OCI-LY3 (cell line): ENCODE measurements around the gene NOC4L.
A peak's percentile ranks its signal among the peaks of the same experiment; 100 is the strongest.
"Not testable (repeated sequence)": the region's sequence is repeated elsewhere in the genome, so short reads cannot be mapped to it uniquely, and the experiment has no call there.

Source experiments
- H2AFZ ChIP-seq: fragments of 200-600, 300-600 bp; shearing (Covaris generic); 2 replicates; pipeline ENCODE4 v1.6.0; 2014; ENCODE audit warnings: antibody characterized with exemption, low read depth, low read length
- H3K27ac ChIP-seq: fragments of 200-600, 300-600 bp; sonication (generic); 2 replicates; pipeline ENCODE4 v1.5.1; 2014; ENCODE audit warnings: mild to moderate bottlenecking, low read length, moderate library complexity, mixed read lengths
- H3K27me3 ChIP-seq: fragments of 200-600, 300-600 bp; sonication (generic); 2 replicates; pipeline ENCODE4 v1.6.1; 2014; ENCODE audit warnings: low read depth, low read length, mixed read lengths
- H3K36me3 ChIP-seq: fragments of 200-600, 300-600 bp; sonication (generic); replicated peaks from 2 replicates; pipeline ENCODE3; 2014; ENCODE audit warnings: low read depth, low read length, mixed read lengths
- H3K4me1 ChIP-seq: fragments of 300-600, 200-600 bp; sonication (generic); 2 replicates; pipeline ENCODE4 v1.6.1; 2014; ENCODE audit warnings: low read length, mixed read lengths
- H3K4me2 ChIP-seq: fragments of 200-600, 300-600 bp; sonication (generic); 2 replicates; pipeline ENCODE4 v1.6.1; 2014; ENCODE audit warnings: low read length, mixed read lengths
- H3K4me3 ChIP-seq: fragments of 300-600, 200-600 bp; sonication (generic); 2 replicates; pipeline ENCODE4 v1.5.1; 2014; ENCODE audit warnings: antibody characterized with exemption, mild to moderate bottlenecking, low read length, moderate library complexity
- H3K79me2 ChIP-seq: fragments of 300-600, 200-600 bp; shearing (Covaris generic); 2 replicates; pipeline ENCODE4 v1.6.1; 2014; ENCODE audit warnings: mild to moderate bottlenecking, low read length, mixed read lengths
- H3K9ac ChIP-seq: fragments of 300-600, 200-600 bp; shearing (Covaris generic); 2 replicates; pipeline ENCODE4 v1.6.0; 2014; ENCODE audit warnings: mild to moderate bottlenecking, low read length, moderate library complexity
- H3K9me3 ChIP-seq: fragments of 200-600, 300-600 bp; shearing (Covaris generic); 2 replicates; pipeline ENCODE4 v1.6.1; 2014; ENCODE audit warnings: low read length, mixed read lengths; ENCODE audit not compliant: insufficient read depth
- H4K20me1 ChIP-seq: fragments of 200-600, 300-600 bp; sonication (generic); 2 replicates; pipeline ENCODE4 v1.6.1; 2016; ENCODE audit warnings: low read length, mixed read lengths; ENCODE audit not compliant: insufficient read depth
- CTCF ChIP-seq: fragments of 200-600, 300-600 bp; sonication (generic); IDR thresholded peaks from 2 replicates; pipeline ENCODE4 v1.5.1; 2014; ENCODE audit warnings: antibody characterized with exemption, low read length, low read depth
- EZH2phosphoT487 ChIP-seq: fragments of 200-600 bp; shearing (Covaris generic); IDR thresholded peaks from 2 replicates; pipeline ENCODE4 v1.6.1; 2018; ENCODE audit warnings: antibody characterized with exemption, mixed run types, low read depth

NOC4L gene

GRCh38 chr12:132191715-132192553, 47.7 kb downstream of the NOC4L start:
- H3K4me3 ChIP-seq = no peak overlapping the region
- H2AFZ ChIP-seq = no peak overlapping the region
- H3K9me3 ChIP-seq = no peaks in the 10 kb centered on the region
- no peaks in the 10 kb centered on the region for H4K20me1 ChIP-seq
- no peak overlapping the region for H3K9ac ChIP-seq
- no peaks in the 10 kb centered on the region for H3K27me3 ChIP-seq
- no peaks in the 10 kb centered on the region for H3K36me3 ChIP-seq
- H3K4me2 ChIP-seq = no peak overlapping the region
- no peaks in the 10 kb centered on the region for H3K79me2 ChIP-seq
- H3K4me1 ChIP-seq = no peaks in the 10 kb centered on the region
- no peak overlapping the region for H3K27ac ChIP-seq
- TF ChIP-seq CTCF (no peak), EZH2phosphoT487 (no peak)

GRCh38 chr12:132194056-132194455, 49.8 kb downstream of the NOC4L start:
- Histone ChIP-seq H2AFZ (no peak overlapping the region), H3K36me3 (no peaks in the 10 kb centered on the region), H3K27ac (no peak overlapping the region), H3K4me3 (no peak overlapping the region), H4K20me1 (no peaks in the 10 kb centered on the region), H3K9me3 (no peaks in the 10 kb centered on the region), H3K4me2 (no peak overlapping the region), H3K4me1 (no peaks in the 10 kb centered on the region), H3K27me3 (no peaks in the 10 kb centered on the region), H3K9ac (no peak overlapping the region), H3K79me2 (no peaks in the 10 kb centered on the region)
- no peak for TF ChIP-seq EZH2phosphoT487
- peak; percentile 15; the same call in 1 of the 2 replicates for TF ChIP-seq CTCF

- Histone ChIP-seq H3K9me3 (no peaks in the 10 kb centered on the region), H3K9ac (no peak overlapping the region), H3K27ac (no peak overlapping the region), H3K79me2 (no peaks in the 10 kb centered on the region), H3K4me3 (no peak overlapping the region), H4K20me1 (no peaks in the 10 kb centered on the region), H3K36me3 (no peaks in the 10 kb centered on the region), H3K4me1 (no peaks in the 10 kb centered on the region), H3K4me2 (no peak overlapping the region), H2AFZ (no peak overlapping the region), H3K27me3 (no peaks in the 10 kb centered on the region)
- TF ChIP-seq CTCF (no peak), EZH2phosphoT487 (no peak)
Measured at GRCh38 chr12:132194556-132194955, 50.3 kb downstream of the NOC4L start.

- H3K9me3 ChIP-seq, H4K20me1 ChIP-seq, H3K4me3 ChIP-seq, H2AFZ ChIP-seq, H3K9ac ChIP-seq, H3K27ac ChIP-seq, H3K79me2 ChIP-seq, H3K4me1 ChIP-seq, H3K36me3 ChIP-seq, H3K27me3 ChIP-seq, H3K4me2 ChIP-seq: not testable (repeated sequence)
Measured at GRCh38 chr12:132195242-132195641, 51.0 kb downstream of the NOC4L start.
